IMR-90 (cell line): ENCODE measurements around the gene TEX38. TPM values are rescaled to one million over a fixed set of nuclear protein-coding genes. Genes with fewer than 3 reads are reported as not detected.

Experiments
- ATAC-seq: fragments of 200-7000 bp; cut with Tn5 transposase; 2 replicates; pipeline ENCODE4 v1.9.1; 2020; ENCODE audit warnings: low read depth, mild to moderate bottlenecking, moderate library complexity
- BruUV-seq: library from RNA; stranded (reverse); fragments of 400-500 nt; replicated peaks from 2 replicates; lab custom pipeline; 2021; lab: Mats Ljungman, UMichigan
- CTCF ChIA-PET: fragments of 300-600 bp; formaldehyde crosslinking; extraction: SDS; loops from one replicate; lab custom pipeline; 2021; ENCODE audit warnings: antibody characterized with exemption; lab: Yijun Ruan, JAX
- POLR2A ChIA-PET: fragments of 300-600 bp; sonication (Branson Sonifier 250); formaldehyde crosslinking; loops from one replicate; lab custom pipeline; 2022; ENCODE audit warnings: antibody characterized with exemption; ENCODE audit not compliant: unreplicated experiment; lab: Charles Lee
- DNase-seq: peaks from one replicate; pipeline ENCODE4 v3.0.0; 2013
- H2AFZ ChIP-seq: replicated peaks from 2 replicates; pipeline ENCODE3; 2013; ENCODE audit warnings: low read length, mild to moderate bottlenecking; ENCODE audit not compliant: poor library complexity
- H2AK5ac ChIP-seq: 2 replicates; pipeline ENCODE4 v1.6.1; 2013; ENCODE audit warnings: low read depth, low read length, inconsistent platforms
- H2AK9ac ChIP-seq: replicated peaks from 2 replicates; pipeline ENCODE3; 2013; ENCODE audit warnings: mild to moderate bottlenecking, low read depth, low read length, moderate library complexity; ENCODE audit not compliant: poor library complexity
- H2BK120ac ChIP-seq: 2 replicates; pipeline ENCODE4 v1.6.1; 2013; ENCODE audit warnings: low read depth, low read length, inconsistent platforms
- H2BK15ac ChIP-seq: 3 replicates; pipeline ENCODE4 v1.6.1; 2013; ENCODE audit warnings: low read depth, low read length, inconsistent platforms
- H2BK20ac ChIP-seq: 2 replicates; pipeline ENCODE4 v1.6.1; 2013; ENCODE audit warnings: low read depth, mild to moderate bottlenecking, inconsistent platforms, low read length, moderate library complexity
- H2BK5ac ChIP-seq: 2 replicates; pipeline ENCODE4 v1.6.1; 2013; ENCODE audit warnings: mild to moderate bottlenecking, low read depth, low read length, inconsistent platforms; ENCODE audit not compliant: poor library complexity, severe bottlenecking
- H3K14ac ChIP-seq: replicated peaks from 2 replicates; pipeline ENCODE4 v1.6.1; 2013; ENCODE audit warnings: low read depth, low read length, inconsistent platforms
- H3K18ac ChIP-seq: 2 replicates; pipeline ENCODE4 v1.6.1; 2013; ENCODE audit warnings: low read depth, low read length, control low read depth
- H3K23ac ChIP-seq: 2 replicates; pipeline ENCODE4 v1.6.1; 2013; ENCODE audit warnings: low read depth, low read length, inconsistent platforms
- H3K27ac ChIP-seq: 2 replicates; pipeline ENCODE4 v1.5.1; 2013; ENCODE audit warnings: mild to moderate bottlenecking, control low read depth, low read length; ENCODE audit not compliant: insufficient read depth
- H3K27me3 ChIP-seq: 2 replicates; pipeline ENCODE4 v1.6.1; 2013; ENCODE audit warnings: low read length; ENCODE audit not compliant: control insufficient read depth, insufficient read depth
- H3K36me3 ChIP-seq: 2 replicates; pipeline ENCODE4 v1.6.1; 2013; ENCODE audit warnings: low read length, mixed read lengths; ENCODE audit not compliant: control insufficient read depth, insufficient read depth
- H3K4ac ChIP-seq: 2 replicates; pipeline ENCODE4 v1.6.1; 2013; ENCODE audit warnings: low read depth, low read length, inconsistent platforms
- H3K4me1 ChIP-seq: 2 replicates; pipeline ENCODE4 v1.6.1; 2013; ENCODE audit warnings: low read length, mixed read lengths; ENCODE audit not compliant: control insufficient read depth, insufficient read depth
- H3K4me2 ChIP-seq: 2 replicates; pipeline ENCODE4 v1.6.1; 2013; ENCODE audit warnings: low read depth, mild to moderate bottlenecking, control low read depth, low read length, moderate library complexity
- H3K4me3 ChIP-seq: 2 replicates; pipeline ENCODE4 v1.5.1; 2013; ENCODE audit warnings: low read depth, mild to moderate bottlenecking, control low read depth, low read length, moderate library complexity; ENCODE audit not compliant: insufficient read depth
- H3K56ac ChIP-seq: 2 replicates; pipeline ENCODE4 v1.6.1; 2013; ENCODE audit warnings: low read length, inconsistent platforms; ENCODE audit not compliant: insufficient read depth; ENCODE audit errors: extremely low read depth
- H3K79me1 ChIP-seq, 2 experiments: 2 replicates each; pipeline ENCODE4 v1.6.1; 2013; ENCODE audit warnings: low read length in 2 of 2, inconsistent platforms in 1 of 2, low read depth in 1 of 2
- H3K9ac ChIP-seq: 2 replicates; pipeline ENCODE4 v1.6.1; 2013; ENCODE audit warnings: low read depth, low read length, control low read depth
- H3K9me1 ChIP-seq: 2 replicates; pipeline ENCODE4 v1.6.1; 2013; ENCODE audit warnings: low read length, inconsistent platforms; ENCODE audit not compliant: insufficient read depth
- H3K9me3 ChIP-seq: 2 replicates; pipeline ENCODE4 v1.6.1; 2013; ENCODE audit warnings: low read length; ENCODE audit not compliant: control insufficient read depth, insufficient read depth
- H4K20me1 ChIP-seq: 2 replicates; pipeline ENCODE4 v1.6.1; 2013; ENCODE audit warnings: low read length, inconsistent platforms; ENCODE audit not compliant: insufficient read depth
- H4K5ac ChIP-seq: 2 replicates; pipeline ENCODE4 v1.6.1; 2013; ENCODE audit warnings: mild to moderate bottlenecking, low read depth, low read length, control low read depth
- H4K8ac ChIP-seq, 2 experiments: 2 replicates each; pipeline ENCODE4 v1.6.1; 2013; ENCODE audit warnings: low read depth in 2 of 2, low read length in 2 of 2, control low read depth in 1 of 2, inconsistent platforms in 1 of 2
- H4K91ac ChIP-seq: 2 replicates; pipeline ENCODE4 v1.6.1; 2013; ENCODE audit warnings: low read depth, low read length, inconsistent platforms; ENCODE audit not compliant: insufficient read depth
- CEBPB ChIP-seq: IDR thresholded peaks from 2 replicates; pipeline ENCODE4 v1.6.1; 2012; ENCODE audit warnings: low read depth, low read length, improper control_type of control experiment
- CHD1 ChIP-seq: IDR thresholded peaks from 2 replicates; pipeline ENCODE4 v1.6.1; 2012; ENCODE audit warnings: low read depth, low read length, improper control_type of control experiment
- RAD21 ChIP-seq: IDR thresholded peaks from 2 replicates; pipeline ENCODE4 v1.6.1; 2012; ENCODE audit warnings: low read length, improper control_type of control experiment
- SMC3 ChIP-seq: fragments of 150-350 bp; IDR thresholded peaks from 2 replicates; pipeline ENCODE4 v1.6.1; 2016; ENCODE audit warnings: low read depth, mild to moderate bottlenecking, antibody characterized with exemption, low read length, moderate library complexity
- WGBS, 2 experiments: methylation state at CpG; one replicate each; pipeline versions ENCODE4 v1.1.5 to v1.1.7; 2013; ENCODE audit warnings: missing lambda C conversion rate in 2 of 2; ENCODE audit not compliant: insufficient read length in 1 of 2; ENCODE audit errors: extremely low coverage in 2 of 2; 5-methylcytosine and 5-hydroxymethylcytosine counted together
- dilution Hi-C: fragments of 300-500 bp; cut with HindIII; formaldehyde crosslinking; loops from one replicate; pipeline ENCODE4 v1.14.3; 2018; ENCODE audit warnings: low sequenced_read_pairs; ENCODE audit not compliant: unreplicated experiment
- in situ Hi-C: fragments of 300-500 bp; cut with MboI; formaldehyde crosslinking; loops from 3 replicates; pipeline ENCODE4 v1.14.3; 2019; ENCODE audit warnings: low sequenced_read_pairs, inconsistent platforms, mixed read lengths
- intact Hi-C: fragments of 100-400 bp; cut with micrococcal nuclease; formaldehyde crosslinking; loops from 2 replicates; pipeline ENCODE4 v1.10.0; 2022
- polyA plus RNA-seq, 3 experiments: library from polyadenylated mRNA; depleted of rRNA; stranded (reverse); fragments of >200 nt; gene quantifications; 2 replicates each; pipeline ENCODE4 v1.2.3, GENCODE V29; 2012; ENCODE audit warnings: low replicate concordance in 1 of 3
- total RNA-seq: library from RNA; depleted of rRNA; stranded (reverse); fragments of >200 nt; gene quantifications from 2 replicates; pipeline ENCODE4 v1.2.3, GENCODE V29; 2012
- TF ChIP-seq, protein P1 (sequence below): conservative IDR thresholded peaks from 2 replicates; pipeline ENCODE4 v1.5.1; 2012; ENCODE audit warnings: mild to moderate bottlenecking, low read depth, low read length, improper control_type of control experiment

The TEX38 gene
- total and polyA plus RNA-seq, 2 of the 4 experiments (the other 2 are of a cell fraction): not detected

GRCh38 chr1:46622344-46622743 lies 49.3 kb upstream of the TEX38 start:
- Histone ChIP-seq H3K9ac (no peak overlapping the region), H2BK20ac (no peak overlapping the region), H2BK15ac (no peak overlapping the region), H3K4me3 (no peak overlapping the region), H4K8ac (no peak overlapping the region), H3K79me1 (no peaks in the 10 kb centered on the region), H3K36me3 (no peaks in the 10 kb centered on the region), H2AK5ac (no peak overlapping the region), H3K9me3 (no peaks in the 10 kb centered on the region), H2AK9ac (no peak overlapping the region), H3K27me3 (no peaks in the 10 kb centered on the region), H3K4me2 (no peak overlapping the region), H3K18ac (no peak overlapping the region), H3K4ac (no peak overlapping the region), H2BK5ac (no peak overlapping the region), H4K91ac (no peak overlapping the region), H2BK120ac (no peak overlapping the region), H3K9me1 (no peaks in the 10 kb centered on the region), H4K20me1 (no peaks in the 10 kb centered on the region), H3K4me1 (no peaks in the 10 kb centered on the region; the same call in 1 of the 2 replicates), H3K56ac (no peak overlapping the region), H3K14ac (no peak overlapping the region), H2AFZ (no peak overlapping the region), H3K27ac (no peak overlapping the region), H4K5ac (no peak overlapping the region), H3K23ac (no peak overlapping the region)
- 54% methylated on average over 2 of the region's 3 CpGs; no CpG with 5 or more reads in 1 of the 2 experiments for WGBS, 2 experiments
- ChIA-PET CTCF (interaction anchor here (0.5 to 1.7 kb wide), 4 partner anchors 8 to 106 kb away, joined by 3 to 12 read pairs (median 3); no protein-coding TSS in a partner anchor), POLR2A (no interaction called here)
- ATAC-seq: peak; percentile 84
- no TSS peak for BruUV-seq
- TF ChIP-seq CEBPB: no peak
- peak; percentile 53 for TF ChIP-seq RAD21
- TF ChIP-seq, protein P1, sequence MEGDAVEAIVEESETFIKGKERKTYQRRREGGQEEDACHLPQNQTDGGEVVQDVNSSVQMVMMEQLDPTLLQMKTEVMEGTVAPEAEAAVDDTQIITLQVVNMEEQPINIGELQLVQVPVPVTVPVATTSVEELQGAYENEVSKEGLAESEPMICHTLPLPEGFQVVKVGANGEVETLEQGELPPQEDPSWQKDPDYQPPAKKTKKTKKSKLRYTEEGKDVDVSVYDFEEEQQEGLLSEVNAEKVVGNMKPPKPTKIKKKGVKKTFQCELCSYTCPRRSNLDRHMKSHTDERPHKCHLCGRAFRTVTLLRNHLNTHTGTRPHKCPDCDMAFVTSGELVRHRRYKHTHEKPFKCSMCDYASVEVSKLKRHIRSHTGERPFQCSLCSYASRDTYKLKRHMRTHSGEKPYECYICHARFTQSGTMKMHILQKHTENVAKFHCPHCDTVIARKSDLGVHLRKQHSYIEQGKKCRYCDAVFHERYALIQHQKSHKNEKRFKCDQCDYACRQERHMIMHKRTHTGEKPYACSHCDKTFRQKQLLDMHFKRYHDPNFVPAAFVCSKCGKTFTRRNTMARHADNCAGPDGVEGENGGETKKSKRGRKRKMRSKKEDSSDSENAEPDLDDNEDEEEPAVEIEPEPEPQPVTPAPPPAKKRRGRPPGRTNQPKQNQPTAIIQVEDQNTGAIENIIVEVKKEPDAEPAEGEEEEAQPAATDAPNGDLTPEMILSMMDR: peak; percentile 52
- peak; percentile 39 for TF ChIP-seq SMC3
- no peak for TF ChIP-seq CHD1
- dilution Hi-C loops (no loop called here), in situ Hi-C loops (no loop called here), intact Hi-C loops (loop anchor here (1.0 kb wide), 1 partner anchor 103 kb away; no protein-coding TSS in a partner anchor)
- peak; percentile 28 for DNase-seq
